Measurements from ENCODE around the gene TANGO2.

The TANGO2 gene

DNA sequence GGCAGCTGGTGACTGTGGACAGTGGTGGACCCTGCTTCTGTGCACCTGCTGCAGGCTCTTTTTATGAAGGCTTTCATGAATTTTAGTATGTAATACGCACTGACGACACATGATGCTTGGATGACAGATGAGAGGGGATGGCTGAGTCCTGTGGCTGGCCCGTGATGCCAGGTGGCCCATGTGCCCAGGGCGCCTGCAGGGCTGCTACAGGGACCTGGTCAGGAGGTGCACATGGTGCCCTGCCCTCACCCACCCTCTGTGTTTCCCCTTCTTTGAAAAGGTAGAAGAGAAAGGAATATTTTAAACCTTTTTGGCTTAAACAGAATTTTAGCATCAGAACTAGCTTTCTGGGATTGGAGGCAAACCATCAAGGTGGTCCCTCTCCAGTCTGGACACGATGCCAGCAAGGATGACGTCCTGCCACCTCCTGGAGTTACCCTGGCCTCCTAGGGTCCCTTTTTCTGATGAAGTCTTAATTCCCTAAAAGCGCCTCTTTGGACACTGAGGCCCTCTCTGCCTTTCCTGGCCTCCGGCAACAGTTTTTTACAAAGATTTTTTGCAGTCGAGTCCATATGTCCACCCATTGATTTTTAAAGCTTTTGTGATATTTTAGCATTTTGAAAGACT lies 89.6 kb downstream of the TANGO2 start:
- Histone ChIP-seq H3K4me3 (ENCODE audit: insufficient read depth, low read depth, low read length) (no peak overlapping the region), H3K27ac (ENCODE audit: insufficient read depth, low read depth, low read length, poor library complexity, severe bottlenecking) (peak overlapping the region; percentile 60), H3K9me3 (ENCODE audit: control insufficient read depth, low read length) (no peaks in the 10 kb centered on the region), H3K36me3 (ENCODE audit: control insufficient read depth, insufficient read depth, low read length) (peaks cover 55% of the 10 kb centered on the region), H3K27me3 (ENCODE audit: control insufficient read depth, insufficient read depth, low read length, poor library complexity, severe bottlenecking) (no peaks in the 10 kb centered on the region), H3K4me1 (ENCODE audit: control insufficient read depth, insufficient read depth, low read length) (peaks cover 2% of the 10 kb centered on the region)
- WGBS, 2 experiments, result 96 to 97% methylated on average over 9 of the region's 9 CpGs

- H3K9me3 ChIP-seq (ENCODE audit: control insufficient read depth, low read length), result no peaks in the 10 kb centered on the region
- peaks cover 48% of the 10 kb centered on the region for H3K36me3 ChIP-seq (ENCODE audit: control insufficient read depth, insufficient read depth, low read length)
- no peak overlapping the region for H3K4me3 ChIP-seq (ENCODE audit: insufficient read depth, low read depth, low read length)
- WGBS, 2 experiments, result 81 to 85% methylated on average over 14 of the region's 14 CpGs
- peaks cover 7% of the 10 kb centered on the region for H3K4me1 ChIP-seq (ENCODE audit: control insufficient read depth, insufficient read depth, low read length)
- H3K27ac ChIP-seq (ENCODE audit: insufficient read depth, low read depth, low read length, poor library complexity, severe bottlenecking), result peak overlapping the region; percentile 60
- H3K27me3 ChIP-seq (ENCODE audit: control insufficient read depth, insufficient read depth, low read length, poor library complexity, severe bottlenecking), result no peaks in the 10 kb centered on the region
Observed at GRCh38 chr22:20111045-20111688, 90.3 kb downstream of the TANGO2 start.

GRCh38 chr22:20111689-20112622 lies 91.0 kb downstream of the TANGO2 start:
- no peaks in the 10 kb centered on the region for H3K27me3 ChIP-seq (ENCODE audit: control insufficient read depth, insufficient read depth, low read length, poor library complexity, severe bottlenecking)
- no peak overlapping the region for H3K4me3 ChIP-seq (ENCODE audit: insufficient read depth, low read depth, low read length)
- H3K27ac ChIP-seq (ENCODE audit: insufficient read depth, low read depth, low read length, poor library complexity, severe bottlenecking), result no peak overlapping the region
- H3K4me1 ChIP-seq (ENCODE audit: control insufficient read depth, insufficient read depth, low read length), result peaks cover 7% of the 10 kb centered on the region
- H3K36me3 ChIP-seq (ENCODE audit: control insufficient read depth, insufficient read depth, low read length), result peaks cover 42% of the 10 kb centered on the region
- 91 to 95% methylated on average over 7 of the region's 7 CpGs for WGBS, 2 experiments
- H3K9me3 ChIP-seq (ENCODE audit: control insufficient read depth, low read length), result no peaks in the 10 kb centered on the region

GRCh38 chr22:20112623-20113511 lies 92.0 kb downstream of the TANGO2 start:
- no peak overlapping the region for H3K4me3 ChIP-seq (ENCODE audit: insufficient read depth, low read depth, low read length)
- peaks cover 34% of the 10 kb centered on the region for H3K36me3 ChIP-seq (ENCODE audit: control insufficient read depth, insufficient read depth, low read length)
- H3K27me3 ChIP-seq (ENCODE audit: control insufficient read depth, insufficient read depth, low read length, poor library complexity, severe bottlenecking), result no peaks in the 10 kb centered on the region
- H3K27ac ChIP-seq (ENCODE audit: insufficient read depth, low read depth, low read length, poor library complexity, severe bottlenecking), result no peak overlapping the region
- H3K4me1 ChIP-seq (ENCODE audit: control insufficient read depth, insufficient read depth, low read length), result peaks cover 7% of the 10 kb centered on the region
- H3K9me3 ChIP-seq (ENCODE audit: control insufficient read depth, low read length), result no peaks in the 10 kb centered on the region
- WGBS, 2 experiments, result 96% methylated on average over 26 of the region's 26 CpGs

DNA sequence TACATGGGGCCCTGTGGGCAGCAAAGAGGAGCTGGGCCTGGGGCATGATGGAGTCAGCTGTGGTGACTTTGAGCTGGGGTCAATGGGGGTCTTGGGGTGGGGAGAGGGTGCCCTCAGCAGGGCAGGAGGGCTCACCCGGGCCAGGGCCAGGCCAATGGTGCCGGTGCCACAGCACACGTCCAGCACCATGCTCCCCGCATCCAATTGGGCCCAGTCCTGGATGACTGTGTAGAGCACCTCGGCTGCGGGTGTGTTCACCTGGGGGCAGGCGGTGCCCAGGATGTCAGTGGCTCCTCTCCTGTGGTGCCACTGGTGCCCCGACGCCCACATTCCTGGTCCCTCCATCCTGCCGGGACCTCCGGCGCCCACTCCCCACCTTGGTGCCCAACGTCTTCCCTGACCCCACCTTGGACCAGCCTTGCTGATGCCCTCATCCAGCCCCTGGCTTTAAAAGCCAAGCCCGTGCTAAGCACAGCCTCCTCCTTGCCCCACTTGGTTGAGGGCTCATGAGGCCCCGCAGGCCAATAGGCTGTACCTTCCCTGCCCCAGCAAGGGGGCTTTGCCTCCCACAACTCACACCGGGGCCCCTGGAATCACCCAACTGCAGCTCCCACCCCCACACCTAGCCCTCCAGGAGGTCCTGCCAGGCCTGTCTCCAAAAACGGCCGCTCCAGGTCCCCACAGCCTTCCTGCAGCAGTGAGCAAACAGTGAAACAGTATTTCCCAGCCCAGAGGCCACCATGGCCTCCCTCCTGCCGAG lies 92.8 kb downstream of the TANGO2 start:
- peaks cover 10% of the 10 kb centered on the region for H3K4me1 ChIP-seq (ENCODE audit: control insufficient read depth, insufficient read depth, low read length)
- H3K4me3 ChIP-seq (ENCODE audit: insufficient read depth, low read depth, low read length), result no peak overlapping the region
- no peaks in the 10 kb centered on the region for H3K9me3 ChIP-seq (ENCODE audit: control insufficient read depth, low read length)
- H3K27me3 ChIP-seq (ENCODE audit: control insufficient read depth, insufficient read depth, low read length, poor library complexity, severe bottlenecking), result no peaks in the 10 kb centered on the region
- peaks cover 25% of the 10 kb centered on the region for H3K36me3 ChIP-seq (ENCODE audit: control insufficient read depth, insufficient read depth, low read length)
- whole genome bisulfite sequencing, 2 experiments, result 96% methylated on average over 19 of the region's 19 CpGs
- H3K27ac ChIP-seq (ENCODE audit: insufficient read depth, low read depth, low read length, poor library complexity, severe bottlenecking), result no peak overlapping the region

DNA sequence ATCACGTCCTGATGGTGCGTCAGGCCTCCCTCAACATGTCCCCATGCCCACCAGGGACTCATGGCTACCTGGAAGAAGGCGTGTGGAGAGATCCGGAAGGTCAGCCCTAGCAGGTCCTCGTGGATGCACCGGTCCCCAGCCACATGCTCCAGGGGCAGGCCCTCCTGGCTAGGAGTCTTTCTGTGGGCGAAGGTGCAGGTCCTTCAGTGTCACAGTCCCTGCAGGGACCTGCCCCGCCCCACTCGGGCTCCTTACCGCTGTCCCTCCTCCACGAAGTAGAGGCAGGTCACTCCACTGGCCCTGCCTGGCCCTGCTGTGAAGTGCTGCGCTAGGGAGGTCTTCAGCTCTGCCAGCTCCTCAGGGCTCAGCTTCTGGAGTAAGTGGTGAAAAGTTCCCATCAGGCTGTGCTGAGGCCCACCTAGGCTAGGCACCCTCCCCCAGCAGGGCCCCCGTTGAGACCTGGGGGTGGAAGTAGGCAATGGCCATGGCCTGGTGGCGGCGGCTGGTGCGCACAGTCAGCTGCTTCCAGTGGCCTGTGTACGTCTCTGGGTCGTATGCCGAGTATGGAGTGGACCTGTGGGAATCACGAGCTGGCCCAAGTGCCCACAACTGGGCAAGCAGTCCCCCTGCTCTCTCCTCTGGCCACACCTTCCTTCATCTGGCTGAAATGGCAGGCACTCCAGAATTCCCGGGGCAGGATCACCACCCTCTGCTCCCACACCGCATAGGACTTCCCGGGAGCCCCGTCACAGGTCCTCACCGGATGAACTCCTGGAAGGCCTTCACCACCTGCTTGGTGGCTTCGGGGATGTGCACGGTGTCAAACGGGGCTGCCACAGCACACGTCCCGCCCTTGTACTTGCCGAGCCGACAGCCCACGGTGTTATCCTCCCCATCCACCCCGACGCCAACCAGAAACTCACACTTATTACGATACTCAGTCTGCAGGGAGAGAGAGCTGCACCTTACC lies 93.9 kb downstream of the TANGO2 start:
- Histone ChIP-seq H3K4me3 (ENCODE audit: insufficient read depth, low read depth, low read length) (no peak overlapping the region), H3K36me3 (ENCODE audit: control insufficient read depth, insufficient read depth, low read length) (peaks cover 21% of the 10 kb centered on the region), H3K27ac (ENCODE audit: insufficient read depth, low read depth, low read length, poor library complexity, severe bottlenecking) (no peak overlapping the region), H3K9me3 (ENCODE audit: control insufficient read depth, low read length) (no peaks in the 10 kb centered on the region), H3K4me1 (ENCODE audit: control insufficient read depth, insufficient read depth, low read length) (peaks cover 17% of the 10 kb centered on the region), H3K27me3 (ENCODE audit: control insufficient read depth, insufficient read depth, low read length, poor library complexity, severe bottlenecking) (no peaks in the 10 kb centered on the region)
- 94 to 95% methylated on average over 36 of the region's 36 CpGs for WGBS, 2 experiments

DNA sequence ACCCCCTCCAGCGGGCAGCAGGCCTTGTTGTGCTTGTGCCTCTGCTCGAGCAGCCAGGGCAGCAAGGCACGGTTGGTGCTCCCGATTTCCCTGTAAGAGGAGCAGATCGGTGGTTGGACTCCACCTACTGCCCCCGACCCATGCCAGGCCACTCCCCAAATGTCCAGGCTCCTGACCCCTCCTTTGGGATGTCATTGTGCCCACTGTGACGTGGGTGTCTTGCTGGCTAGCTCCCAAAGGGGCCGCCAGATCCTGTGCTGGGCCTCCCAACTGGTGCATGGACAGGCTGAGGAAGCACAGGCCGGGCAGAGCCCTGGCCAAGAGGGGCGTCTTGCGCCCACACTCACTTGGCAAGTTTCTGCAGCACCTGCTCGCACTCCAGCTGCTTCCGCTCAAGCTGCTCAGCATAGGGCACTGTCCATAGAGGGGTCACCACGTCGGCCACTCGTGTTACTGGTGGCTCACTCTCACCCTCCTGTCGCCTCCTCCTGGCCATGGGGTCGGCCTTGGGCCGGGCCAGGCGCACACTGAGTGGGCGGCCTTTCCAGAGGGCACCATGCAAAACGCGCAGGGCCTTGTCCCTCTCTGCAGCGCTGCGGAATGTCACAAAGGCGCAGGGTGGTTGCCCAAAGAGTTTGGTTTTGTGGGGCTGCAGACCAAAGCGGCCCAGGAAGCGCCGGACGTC lies 94.9 kb downstream of the TANGO2 start, which contains the start of gene RANBP1:
Gene RANBP1, plus strand, starts transcription at position 414 of the 685 bp plus-strand sequence. Its CDS starts 81 bp downstream, at position 495.
- Histone ChIP-seq H3K27me3 (ENCODE audit: control insufficient read depth, insufficient read depth, low read length, poor library complexity, severe bottlenecking) (no peaks in the 10 kb centered on the region), H3K4me3 (ENCODE audit: insufficient read depth, low read depth, low read length) (peak within 1 kb of the TSS; percentile 98), H3K36me3 (ENCODE audit: control insufficient read depth, insufficient read depth, low read length) (peaks cover 23% of the 10 kb centered on the region), H3K9me3 (ENCODE audit: control insufficient read depth, low read length) (no peaks in the 10 kb centered on the region), H3K4me1 (ENCODE audit: control insufficient read depth, insufficient read depth, low read length) (peaks cover 20% of the 10 kb centered on the region), H3K27ac (ENCODE audit: insufficient read depth, low read depth, low read length, poor library complexity, severe bottlenecking) (peak within 1 kb of the TSS; percentile 82)
- WGBS, 2 experiments, result 89% methylated on average over 30 of the region's 30 CpGs

GRCh38 chr22:20116376-20116950 lies 95.6 kb downstream of the TANGO2 start:
- Histone ChIP-seq H3K9me3 (ENCODE audit: control insufficient read depth, low read length) (no peaks in the 10 kb centered on the region), H3K27me3 (ENCODE audit: control insufficient read depth, insufficient read depth, low read length, poor library complexity, severe bottlenecking) (no peaks in the 10 kb centered on the region), H3K4me3 (ENCODE audit: insufficient read depth, low read depth, low read length) (peak overlapping the region; percentile 98), H3K27ac (ENCODE audit: insufficient read depth, low read depth, low read length, poor library complexity, severe bottlenecking) (peak overlapping the region; percentile 82), H3K4me1 (ENCODE audit: control insufficient read depth, insufficient read depth, low read length) (peaks cover 20% of the 10 kb centered on the region), H3K36me3 (ENCODE audit: control insufficient read depth, insufficient read depth, low read length) (peaks cover 27% of the 10 kb centered on the region)
- 24 to 26% methylated on average over 27 of the region's 27 CpGs for WGBS, 2 experiments
